ENCODE results near the gene UBE4B.
"Not testable (repeated sequence)": the region's sequence is repeated elsewhere in the genome, so short reads cannot be mapped to it uniquely, and the experiment has no call there.

UBE4B gene

DNA sequence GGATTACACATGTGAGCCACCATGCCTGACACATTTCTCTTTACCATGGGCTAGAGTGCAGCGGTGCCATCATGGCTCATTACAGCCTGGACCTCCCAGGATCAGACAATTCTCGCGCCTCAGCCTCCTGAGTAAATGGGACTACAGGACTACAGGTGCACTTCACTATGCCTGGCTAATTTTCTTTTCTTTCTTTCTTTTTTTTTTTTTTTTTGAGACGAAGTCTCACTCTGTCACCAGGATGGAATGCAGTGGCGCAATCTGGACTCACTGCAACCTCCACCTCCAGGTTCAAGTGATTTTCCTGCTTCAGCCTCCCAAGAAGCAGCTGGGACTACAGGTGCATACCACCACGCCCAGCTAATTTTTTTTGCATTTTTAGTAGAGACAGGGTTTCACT, 162.8 kb downstream of the UBE4B start:
- no peaks in the 10 kb centered on the region for H3K36me3 ChIP-seq (ENCODE audit: control insufficient read depth, insufficient read depth, low read length)
- H3K9ac ChIP-seq (ENCODE audit: low read depth, low read length), result no peak overlapping the region
- H3K27ac ChIP-seq (ENCODE audit: low read depth, low read length), result no peak overlapping the region
- no peak overlapping the region for H3K4me3 ChIP-seq (ENCODE audit: low read depth, low read length)
- H3K27me3 ChIP-seq (ENCODE audit: control insufficient read depth, insufficient read depth, low read length), result no peaks in the 10 kb centered on the region
- H3K4me1 ChIP-seq (ENCODE audit: control insufficient read depth, insufficient read depth, low read length), result no peaks in the 10 kb centered on the region
- H3K9me3 ChIP-seq (ENCODE audit: control insufficient read depth, insufficient read depth, low read length), result no peaks in the 10 kb centered on the region

DNA sequence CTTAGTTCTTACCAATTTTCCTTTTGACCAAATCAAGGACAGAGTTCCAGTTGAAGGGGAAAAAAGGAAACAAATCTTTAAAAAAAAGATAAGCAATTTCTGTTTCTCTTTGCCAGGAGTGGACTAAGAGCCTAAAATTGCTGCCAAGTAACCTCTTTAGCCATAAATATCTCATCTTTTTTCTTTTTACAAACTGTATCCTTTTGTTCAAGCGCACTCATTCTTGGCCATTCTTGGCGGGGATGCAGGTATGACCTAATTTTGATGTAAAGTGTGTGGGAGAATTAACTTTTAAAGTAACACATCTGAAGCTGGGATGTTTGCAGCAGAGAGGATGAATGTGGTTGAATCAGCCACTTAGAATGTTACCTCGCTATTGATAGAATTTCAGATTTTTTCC, 164.2 kb downstream of the UBE4B start:
- Histone ChIP-seq H3K27ac (ENCODE audit: low read depth, low read length) (no peak overlapping the region), H3K4me3 (ENCODE audit: low read depth, low read length) (no peak overlapping the region), H3K4me1 (ENCODE audit: control insufficient read depth, insufficient read depth, low read length) (no peaks in the 10 kb centered on the region)

DNA sequence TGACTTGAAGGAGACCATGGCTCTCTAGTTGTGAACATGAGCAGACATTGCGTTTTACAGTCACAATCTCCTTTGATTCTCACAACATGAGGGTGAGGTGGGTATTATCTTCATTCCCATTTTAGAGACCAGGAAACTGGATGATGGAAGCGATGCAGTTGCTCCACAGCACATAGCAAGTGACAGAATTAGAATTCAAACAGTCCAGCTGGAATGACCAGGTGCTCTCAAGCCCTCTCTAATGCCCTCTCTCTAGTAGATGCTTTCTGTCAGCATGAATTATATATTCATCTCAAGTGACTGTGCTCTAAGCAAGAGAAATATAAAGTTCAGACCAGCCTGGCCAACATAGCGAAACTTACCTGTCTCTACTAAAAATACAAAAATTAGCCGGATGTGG, 167.9 kb downstream of the UBE4B start:
- Histone ChIP-seq H3K4me1 (ENCODE audit: control insufficient read depth, insufficient read depth, low read length) (no peaks in the 10 kb centered on the region), H3K4me3 (ENCODE audit: low read depth, low read length) (no peak overlapping the region), H3K9ac (ENCODE audit: low read depth, low read length) (no peak overlapping the region), H3K27ac (ENCODE audit: low read depth, low read length) (no peak overlapping the region), H3K9me3 (ENCODE audit: control insufficient read depth, insufficient read depth, low read length) (no peaks in the 10 kb centered on the region), H3K36me3 (ENCODE audit: control insufficient read depth, insufficient read depth, low read length) (no peaks in the 10 kb centered on the region), H3K27me3 (ENCODE audit: control insufficient read depth, insufficient read depth, low read length) (no peaks in the 10 kb centered on the region)

More for the DNA sequence above, 164.2 kb downstream of the UBE4B start:
- H3K9ac ChIP-seq (ENCODE audit: low read depth, low read length), result no peak overlapping the region
- H3K36me3 ChIP-seq (ENCODE audit: control insufficient read depth, insufficient read depth, low read length), result no peaks in the 10 kb centered on the region
- no peaks in the 10 kb centered on the region for H3K9me3 ChIP-seq (ENCODE audit: control insufficient read depth, insufficient read depth, low read length)
- H3K27me3 ChIP-seq (ENCODE audit: control insufficient read depth, insufficient read depth, low read length), result no peaks in the 10 kb centered on the region

DNA sequence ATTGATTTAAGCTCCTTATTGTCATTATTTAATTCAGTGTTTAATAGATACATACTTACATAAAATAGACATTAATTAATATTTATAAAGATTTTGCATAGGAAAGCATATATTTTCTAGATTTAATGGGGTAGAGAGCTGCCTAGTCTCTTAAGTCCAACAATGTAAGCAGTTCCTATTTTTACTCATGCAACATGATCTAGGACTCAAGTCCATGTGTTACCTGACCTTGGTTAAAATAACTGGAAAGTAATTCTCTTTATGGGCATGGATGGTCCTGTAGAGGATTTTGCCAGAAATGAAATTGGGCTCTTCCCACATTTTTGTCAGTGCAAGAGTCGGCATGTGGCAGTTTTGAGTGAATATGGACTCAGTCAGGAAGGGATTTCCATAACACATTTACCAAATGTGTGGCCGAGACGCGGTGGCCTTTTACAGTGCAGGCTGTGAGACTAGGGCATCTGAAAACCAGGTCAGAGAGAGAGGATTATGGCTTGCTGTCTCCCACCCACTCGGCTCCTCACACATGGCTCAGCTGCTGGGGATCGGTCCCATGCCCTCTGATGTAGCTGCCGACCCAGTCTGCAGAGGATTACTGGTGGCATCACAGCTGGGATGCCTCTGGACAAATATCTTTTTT, 171.4 kb downstream of the UBE4B start:
- H3K4me1 ChIP-seq (ENCODE audit: control insufficient read depth, insufficient read depth, low read length), result no peaks in the 10 kb centered on the region
- no peak overlapping the region for H3K4me3 ChIP-seq (ENCODE audit: low read depth, low read length)
- H3K27me3 ChIP-seq (ENCODE audit: control insufficient read depth, insufficient read depth, low read length), result no peaks in the 10 kb centered on the region
- no peak overlapping the region for H3K27ac ChIP-seq (ENCODE audit: low read depth, low read length)
- H3K9me3 ChIP-seq (ENCODE audit: control insufficient read depth, insufficient read depth, low read length), result no peaks in the 10 kb centered on the region
- H3K36me3 ChIP-seq (ENCODE audit: control insufficient read depth, insufficient read depth, low read length), result no peaks in the 10 kb centered on the region
- no peak overlapping the region for H3K9ac ChIP-seq (ENCODE audit: low read depth, low read length)

DNA sequence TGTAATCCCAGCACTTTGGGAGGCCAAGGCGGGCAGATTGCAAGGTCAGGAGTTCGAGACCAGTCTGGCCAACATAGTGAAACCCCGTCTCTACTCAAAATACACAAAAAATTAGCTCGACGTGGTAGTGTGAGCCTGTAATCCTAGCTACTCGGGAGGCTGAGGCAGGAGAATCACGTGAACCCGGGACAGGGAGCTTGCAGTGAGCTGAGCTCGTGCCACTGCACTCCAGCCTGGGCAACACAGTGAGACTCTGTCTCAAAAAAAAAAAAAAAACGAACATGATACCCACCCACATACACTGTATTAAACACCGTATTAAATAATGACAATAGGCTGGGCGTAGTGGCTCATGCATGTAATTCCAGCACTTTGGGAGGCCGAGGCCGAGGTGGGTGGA, 172.4 kb downstream of the UBE4B start:
- not testable (repeated sequence) for H3K27me3 ChIP-seq (ENCODE audit: control insufficient read depth, insufficient read depth, low read length); H3K36me3 ChIP-seq (ENCODE audit: control insufficient read depth, insufficient read depth, low read length); H3K4me3 ChIP-seq (ENCODE audit: low read depth, low read length); H3K4me1 ChIP-seq (ENCODE audit: control insufficient read depth, insufficient read depth, low read length); H3K9me3 ChIP-seq (ENCODE audit: control insufficient read depth, insufficient read depth, low read length); H3K9ac ChIP-seq (ENCODE audit: low read depth, low read length); H3K27ac ChIP-seq (ENCODE audit: low read depth, low read length)

DNA sequence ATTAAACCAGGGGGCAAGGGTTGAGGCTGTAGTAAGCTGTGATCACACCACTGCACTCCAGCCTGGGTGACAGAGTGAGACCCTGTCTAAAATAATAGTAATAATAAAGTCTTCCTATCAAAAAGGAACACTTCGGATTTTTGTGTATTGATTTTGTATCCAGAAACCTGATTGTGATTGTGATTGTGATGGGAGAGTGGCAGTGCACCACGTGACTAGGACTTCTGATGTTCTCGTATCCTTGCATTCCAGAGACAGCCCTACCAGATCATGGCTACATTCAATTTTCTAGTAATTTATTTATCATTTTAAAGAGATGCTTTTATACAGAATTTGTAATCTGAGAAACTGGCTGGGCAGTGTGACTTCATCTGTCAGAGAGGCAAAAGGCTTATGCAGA, 175.1 kb downstream of the UBE4B start:
- Histone ChIP-seq H3K9me3 (ENCODE audit: control insufficient read depth, insufficient read depth, low read length) (no peaks in the 10 kb centered on the region), H3K4me1 (ENCODE audit: control insufficient read depth, insufficient read depth, low read length) (peaks cover 11% of the 10 kb centered on the region), H3K9ac (ENCODE audit: low read depth, low read length) (no peak overlapping the region), H3K27me3 (ENCODE audit: control insufficient read depth, insufficient read depth, low read length) (no peaks in the 10 kb centered on the region), H3K27ac (ENCODE audit: low read depth, low read length) (no peak overlapping the region), H3K36me3 (ENCODE audit: control insufficient read depth, insufficient read depth, low read length) (no peaks in the 10 kb centered on the region), H3K4me3 (ENCODE audit: low read depth, low read length) (no peak overlapping the region)

DNA sequence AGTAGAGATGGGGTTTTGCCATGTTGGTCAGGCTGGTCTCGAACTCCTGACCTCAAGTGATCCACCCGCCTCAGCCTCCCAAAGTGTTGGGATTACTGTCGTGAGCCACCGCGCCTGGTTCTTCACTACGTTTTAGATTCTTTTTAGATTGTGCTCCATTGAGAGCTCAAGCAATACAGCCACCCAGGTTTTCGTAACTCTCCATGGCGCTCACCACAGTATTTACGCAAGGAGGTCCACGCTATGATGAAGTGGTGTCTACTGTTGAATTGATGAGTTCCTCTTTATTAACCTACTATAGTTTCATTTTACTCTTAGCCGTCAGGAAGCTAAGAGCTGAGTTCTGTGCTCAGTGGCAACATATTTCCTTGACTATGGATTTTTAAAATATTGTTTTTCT, 175.8 kb downstream of the UBE4B start:
- Histone ChIP-seq H3K4me3 (ENCODE audit: low read depth, low read length) (no peak overlapping the region), H3K27me3 (ENCODE audit: control insufficient read depth, insufficient read depth, low read length) (no peaks in the 10 kb centered on the region), H3K9ac (ENCODE audit: low read depth, low read length) (no peak overlapping the region), H3K36me3 (ENCODE audit: control insufficient read depth, insufficient read depth, low read length) (no peaks in the 10 kb centered on the region), H3K27ac (ENCODE audit: low read depth, low read length) (no peak overlapping the region), H3K9me3 (ENCODE audit: control insufficient read depth, insufficient read depth, low read length) (no peaks in the 10 kb centered on the region), H3K4me1 (ENCODE audit: control insufficient read depth, insufficient read depth, low read length) (peaks cover 14% of the 10 kb centered on the region)

DNA sequence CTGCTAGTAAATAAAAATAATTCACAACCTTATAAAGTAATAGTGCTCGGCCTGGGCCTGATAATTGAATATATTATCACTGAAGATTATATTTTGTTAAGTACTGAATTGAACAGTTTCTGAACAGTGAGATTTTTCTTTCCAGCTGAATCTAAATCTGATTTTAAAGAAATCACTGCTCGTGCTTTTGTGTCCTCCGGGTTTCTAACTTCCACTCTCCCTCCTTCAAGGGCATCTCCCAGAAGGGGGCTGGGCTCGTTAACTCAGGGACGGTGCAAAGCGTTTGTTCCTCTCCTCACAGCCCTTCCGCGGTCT, 176.8 kb downstream of the UBE4B start:
- H3K27ac ChIP-seq (ENCODE audit: low read depth, low read length), result peak overlapping the region; percentile 91
- H3K4me3 ChIP-seq (ENCODE audit: low read depth, low read length), result peak overlapping the region; percentile 91
- no peaks in the 10 kb centered on the region for H3K36me3 ChIP-seq (ENCODE audit: control insufficient read depth, insufficient read depth, low read length)
- no peaks in the 10 kb centered on the region for H3K27me3 ChIP-seq (ENCODE audit: control insufficient read depth, insufficient read depth, low read length)
- H3K9me3 ChIP-seq (ENCODE audit: control insufficient read depth, insufficient read depth, low read length), result no peaks in the 10 kb centered on the region
- peaks cover 14% of the 10 kb centered on the region for H3K4me1 ChIP-seq (ENCODE audit: control insufficient read depth, insufficient read depth, low read length)
- peak overlapping the region; percentile 77 for H3K9ac ChIP-seq (ENCODE audit: low read depth, low read length)

DNA sequence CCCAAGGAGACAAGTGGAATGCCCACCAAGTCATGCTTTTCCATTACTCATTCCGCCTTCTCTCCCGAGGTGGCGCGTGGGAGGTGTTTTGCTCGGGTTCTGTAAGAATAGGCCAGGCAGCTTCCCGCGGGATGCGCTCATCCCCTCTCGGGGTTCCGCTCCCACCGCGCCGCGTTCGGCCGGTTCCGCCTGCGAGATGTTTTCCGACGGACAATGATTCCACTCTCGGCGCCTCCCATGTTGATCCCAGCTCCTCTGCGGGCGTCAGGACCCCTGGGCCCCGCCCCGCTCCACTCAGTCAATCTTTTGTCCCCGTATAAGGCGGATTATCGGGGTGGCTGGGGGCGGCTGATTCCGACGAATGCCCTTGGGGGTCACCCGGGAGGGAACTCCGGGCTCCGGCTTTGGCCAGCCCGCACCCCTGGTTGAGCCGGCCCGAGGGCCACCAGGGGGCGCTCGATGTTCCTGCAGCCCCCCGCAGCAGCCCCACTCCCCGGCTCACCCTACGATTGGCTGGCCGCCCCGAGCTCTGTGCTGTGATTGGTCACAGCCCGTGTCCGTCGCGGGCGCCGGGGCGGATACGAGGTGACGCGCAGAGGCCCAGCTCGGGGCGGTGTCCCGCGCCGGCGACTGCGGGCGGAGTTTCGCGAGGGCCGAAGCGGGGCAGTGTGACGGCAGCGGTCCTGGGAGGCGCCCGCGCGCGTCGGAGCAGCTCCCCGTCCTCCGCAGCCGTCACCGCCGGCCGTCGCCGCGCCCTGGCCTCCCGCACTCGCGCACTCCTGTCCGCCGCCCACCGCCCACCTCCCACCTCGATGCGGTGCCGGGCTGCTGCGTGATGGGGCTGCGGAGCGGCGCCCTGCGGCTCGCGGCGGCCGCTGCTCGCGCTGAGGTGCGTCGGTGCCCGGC, 177.4 kb downstream of the UBE4B start, which contains the start of gene KIF1B:
Gene KIF1B, plus strand, starts transcription at position 666 of the 906 bp plus-strand sequence. CDS start 21,759 bp downstream, outside the sequence.
- Histone ChIP-seq H3K27me3 (ENCODE audit: control insufficient read depth, insufficient read depth, low read length) (no peaks in the 10 kb centered on the region), H3K9ac (ENCODE audit: low read depth, low read length) (peak within 1 kb of the TSS; percentile 89), H3K4me3 (ENCODE audit: low read depth, low read length) (peak within 1 kb of the TSS; percentile 91), H3K9me3 (ENCODE audit: control insufficient read depth, insufficient read depth, low read length) (no peaks in the 10 kb centered on the region), H3K4me1 (ENCODE audit: control insufficient read depth, insufficient read depth, low read length) (peaks cover 14% of the 10 kb centered on the region), H3K27ac (ENCODE audit: low read depth, low read length) (peak within 1 kb of the TSS; percentile 91), H3K36me3 (ENCODE audit: control insufficient read depth, insufficient read depth, low read length) (no peaks in the 10 kb centered on the region)

DNA sequence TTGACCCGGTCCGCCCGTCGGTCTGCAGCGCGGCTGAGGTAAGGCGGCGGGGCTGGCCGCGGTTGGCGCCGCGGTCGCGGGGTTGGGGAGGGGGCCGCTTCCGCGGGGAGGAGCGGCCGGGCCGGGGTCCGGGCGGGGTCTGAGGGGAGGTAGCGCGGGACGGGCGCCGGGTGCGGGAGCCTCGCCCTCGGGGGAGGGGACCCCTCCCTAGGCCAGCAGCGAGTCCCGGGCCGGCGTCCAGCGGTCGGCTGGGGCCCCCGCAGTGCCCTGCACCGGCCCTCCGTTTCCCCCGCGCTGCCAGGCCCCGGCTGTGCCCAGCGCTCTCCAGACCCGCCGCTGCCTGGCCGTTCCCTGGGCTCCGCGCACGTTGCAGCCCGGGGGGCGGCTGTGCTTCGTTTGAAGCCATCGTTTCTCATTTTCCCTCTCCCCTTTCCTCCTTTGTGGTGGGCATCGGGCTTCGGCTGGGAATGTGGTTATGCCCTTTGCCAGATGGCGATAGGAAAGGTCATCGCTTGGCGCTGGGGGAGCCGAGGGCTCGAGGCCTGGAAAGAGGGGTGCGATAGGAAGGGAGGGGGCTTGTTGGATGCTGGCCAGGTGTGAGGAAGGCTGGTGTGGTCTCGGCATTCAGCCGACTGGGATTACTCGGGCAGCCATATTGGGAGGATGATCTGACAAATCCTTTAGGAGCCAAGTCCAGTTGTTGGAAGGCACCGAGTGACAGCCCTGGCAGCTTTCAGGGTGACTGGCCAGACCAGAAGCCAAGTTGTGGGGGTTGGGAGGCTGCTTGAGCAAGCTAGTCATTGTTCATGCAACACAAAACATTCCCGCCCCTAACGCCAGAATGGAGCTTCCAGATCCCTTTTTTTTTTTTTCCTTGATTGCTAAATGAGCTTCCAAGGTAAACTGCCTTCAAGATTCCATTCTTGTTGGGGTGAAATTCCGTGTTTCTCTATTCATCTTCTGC, 178.4 kb downstream of the UBE4B start:
- H3K27ac ChIP-seq (ENCODE audit: low read depth, low read length), result peak overlapping the region; percentile 84
- no peaks in the 10 kb centered on the region for H3K36me3 ChIP-seq (ENCODE audit: control insufficient read depth, insufficient read depth, low read length)
- H3K4me1 ChIP-seq (ENCODE audit: control insufficient read depth, insufficient read depth, low read length), result peaks cover 14% of the 10 kb centered on the region

More for the DNA sequence above, 178.4 kb downstream of the UBE4B start:
- Histone ChIP-seq H3K4me3 (ENCODE audit: low read depth, low read length) (peak overlapping the region; percentile 91), H3K9me3 (ENCODE audit: control insufficient read depth, insufficient read depth, low read length) (no peaks in the 10 kb centered on the region), H3K9ac (ENCODE audit: low read depth, low read length) (peak overlapping the region; percentile 89), H3K27me3 (ENCODE audit: control insufficient read depth, insufficient read depth, low read length) (no peaks in the 10 kb centered on the region)

All from HUES48 (cell line).